Transverse colon (tissue), 4 donors: Measurements from ENCODE around the gene GABPB1. TPM values are rescaled to one million over a fixed set of nuclear protein-coding genes. Genes with fewer than 3 reads are reported as not detected.

ENCODE experiments used
- DNase-seq: peaks from one replicate; pipeline ENCODE4 v3.0.0-alpha.2; 2019
- H3K27ac ChIP-seq, 4 donors: fragments of 200-600 bp; sonication (generic); 2 replicates each; pipeline ENCODE4 v1.5.1; 2016 to 2018; ENCODE audit warnings: inconsistent platforms in 4 of 4
- H3K27me3 ChIP-seq: fragments of 200-600 bp; sonication (generic); 2 replicates; pipeline ENCODE4 v1.5.1; 2017; ENCODE audit warnings: inconsistent platforms
- H3K36me3 ChIP-seq, 4 donors: fragments of 200-600 bp; sonication (generic); 2 replicates each; pipeline ENCODE4 v1.5.1; 2017 to 2019; ENCODE audit warnings: inconsistent platforms in 4 of 4
- H3K4me1 ChIP-seq, 4 donors: fragments of 200-600 bp; sonication (generic); 2 replicates each; pipeline ENCODE4 v1.5.1; 2017 to 2020; ENCODE audit warnings: inconsistent platforms in 4 of 4
- H3K4me3 ChIP-seq, 4 donors: fragments of 200-600 bp; sonication (generic); 1 replicate in 1 of 4; 2 replicates in 3 of 4; pipeline versions ENCODE4 v1.5.1 to v1.6.1; 2017 to 2019; ENCODE audit warnings: inconsistent platforms in 4 of 4
- H3K9me3 ChIP-seq, 2 donors: fragments of 200-600 bp; sonication (generic); 2 replicates each; pipeline ENCODE4 v1.5.1; 2017 to 2019; ENCODE audit warnings: inconsistent platforms in 2 of 2
- EP300 ChIP-seq: sonication (generic); formaldehyde crosslinking; IDR thresholded peaks from one replicate; pipeline ENCODE4 v1.6.1; 2017; ENCODE audit warnings: antibody characterized with exemption, low read depth
- POLR2A ChIP-seq: fragments of 450-650 bp; IDR thresholded peaks from one replicate; pipeline ENCODE4 v1.6.1; 2016; ENCODE audit warnings: antibody characterized with exemption, mild to moderate bottlenecking, moderate library complexity
- POLR2AphosphoS5 ChIP-seq, 3 donors: sonication (generic); formaldehyde crosslinking; IDR thresholded peaks; one replicate each; pipeline ENCODE4 v1.6.1; 2016; ENCODE audit warnings: antibody characterized with exemption in 3 of 3
- WGBS, 2 donors: methylation state at CpG; one replicate each; pipeline ENCODE4 v1.1.5; 2018; ENCODE audit warnings: low coverage in 1 of 2; 5-methylcytosine and 5-hydroxymethylcytosine counted together
- in situ Hi-C, 4 donors: fragments of 200-750 bp; cut with MboI; loops; one replicate each; pipeline versions ENCODE4 v1.15.0 to v1.15.1; 2017; ENCODE audit warnings: low sequenced_read_pairs in 3 of 4, low pct_ligation_motif_present in 1 of 4, low pct_unique_long_range_greater_than_20kb in 1 of 4
- intact Hi-C: fragments of 100-400 bp; cut with DNase I; formaldehyde crosslinking; loops from one replicate; pipeline ENCODE4 v1.15.1; 2023; ENCODE audit warnings: low total_unique reads
- total RNA-seq, 4 donors: library from RNA; depleted of rRNA; stranded (reverse); fragments of >200 nt; gene quantifications; one replicate each; pipeline ENCODE4 v1.1.0, GENCODE V29; 2016
- TF ChIP-seq, protein P1 (sequence below), 5 experiments: fragments of 200-600 bp in 3 of 5; fragments of 450-650 bp in 2 of 5; sonication (generic) in 3 of 5; IDR thresholded peaks; 1 replicate in 2 of 5; 2 replicates in 3 of 5; pipeline ENCODE4 v1.5.1; 2016 to 2017; ENCODE audit warnings: antibody characterized with exemption in 5 of 5, inconsistent platforms in 3 of 5, mild to moderate bottlenecking in 2 of 5, moderate library complexity in 1 of 5

Gene GABPB1
- total RNA-seq, 4 donors from 2014 or later, result 2.2 to 21.4 (median 13.1) TPM

DNA sequence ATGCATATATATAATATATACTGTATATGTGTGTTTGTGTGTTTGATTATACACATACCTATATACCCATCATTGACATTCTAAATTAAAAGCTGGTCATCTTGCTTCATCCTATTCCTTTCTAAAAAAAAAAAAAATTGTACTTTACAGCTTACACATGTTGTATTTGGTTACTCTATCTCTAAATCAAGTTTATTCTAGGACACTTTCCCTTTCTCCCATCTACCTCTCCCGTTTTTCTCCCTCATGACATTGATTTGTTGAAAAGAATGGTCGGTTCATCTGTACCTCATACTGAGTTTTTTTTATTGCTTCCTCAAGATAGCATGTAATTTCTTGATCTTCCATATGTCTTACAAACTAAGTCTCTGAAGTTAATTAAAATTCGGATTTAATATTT lies 26.9 kb downstream of the GABPB1 start:
- Histone ChIP-seq H3K4me3 (no peak overlapping the region), H3K36me3 (no peaks in the 10 kb centered on the region), H3K27me3 (no peaks in the 10 kb centered on the region), H3K9me3 (no peaks in the 10 kb centered on the region), H3K4me1 (no peaks in the 10 kb centered on the region), H3K27ac (no peak overlapping the region)
- 90 to 93% methylated on average over 2 to 3 of the region's 3 CpGs for WGBS, 2 donors
- no peak for DNase-seq
- TF ChIP-seq POLR2AphosphoS5 (IDR thresholded peaks at IDR 0.05), result no peak
- TF ChIP-seq POLR2A, result no peak
- TF ChIP-seq EP300, result no peak
- TF ChIP-seq, protein P1, sequence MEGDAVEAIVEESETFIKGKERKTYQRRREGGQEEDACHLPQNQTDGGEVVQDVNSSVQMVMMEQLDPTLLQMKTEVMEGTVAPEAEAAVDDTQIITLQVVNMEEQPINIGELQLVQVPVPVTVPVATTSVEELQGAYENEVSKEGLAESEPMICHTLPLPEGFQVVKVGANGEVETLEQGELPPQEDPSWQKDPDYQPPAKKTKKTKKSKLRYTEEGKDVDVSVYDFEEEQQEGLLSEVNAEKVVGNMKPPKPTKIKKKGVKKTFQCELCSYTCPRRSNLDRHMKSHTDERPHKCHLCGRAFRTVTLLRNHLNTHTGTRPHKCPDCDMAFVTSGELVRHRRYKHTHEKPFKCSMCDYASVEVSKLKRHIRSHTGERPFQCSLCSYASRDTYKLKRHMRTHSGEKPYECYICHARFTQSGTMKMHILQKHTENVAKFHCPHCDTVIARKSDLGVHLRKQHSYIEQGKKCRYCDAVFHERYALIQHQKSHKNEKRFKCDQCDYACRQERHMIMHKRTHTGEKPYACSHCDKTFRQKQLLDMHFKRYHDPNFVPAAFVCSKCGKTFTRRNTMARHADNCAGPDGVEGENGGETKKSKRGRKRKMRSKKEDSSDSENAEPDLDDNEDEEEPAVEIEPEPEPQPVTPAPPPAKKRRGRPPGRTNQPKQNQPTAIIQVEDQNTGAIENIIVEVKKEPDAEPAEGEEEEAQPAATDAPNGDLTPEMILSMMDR (IDR thresholded peaks at IDR 0.05), result no peak
- intact Hi-C loops (no loop called here), in situ Hi-C loops (no loop called here)

GRCh38 chr15:50321680-50322210 lies 33.3 kb downstream of the GABPB1 start:
- Histone ChIP-seq H3K9me3 (no peaks in the 10 kb centered on the region), H3K27ac (no peak overlapping the region), H3K36me3 (no peaks in the 10 kb centered on the region), H3K4me3 (no peak overlapping the region), H3K27me3 (no peaks in the 10 kb centered on the region), H3K4me1 (peaks cover 0 to 4% (median 0%) of the 10 kb centered on the region in 4 donors)
- intact Hi-C loops, result no loop called here
- TF ChIP-seq, protein P1 (IDR thresholded peaks at IDR 0.05), result no peak
- TF ChIP-seq POLR2AphosphoS5 (IDR thresholded peaks at IDR 0.05) (no peak), POLR2A (no peak), EP300 (no peak)
- 61 to 62% methylated on average over 3 of the region's 3 CpGs for WGBS, 2 donors
- in situ Hi-C loops, result no loop called here
- DNase-seq, result no peak

DNA sequence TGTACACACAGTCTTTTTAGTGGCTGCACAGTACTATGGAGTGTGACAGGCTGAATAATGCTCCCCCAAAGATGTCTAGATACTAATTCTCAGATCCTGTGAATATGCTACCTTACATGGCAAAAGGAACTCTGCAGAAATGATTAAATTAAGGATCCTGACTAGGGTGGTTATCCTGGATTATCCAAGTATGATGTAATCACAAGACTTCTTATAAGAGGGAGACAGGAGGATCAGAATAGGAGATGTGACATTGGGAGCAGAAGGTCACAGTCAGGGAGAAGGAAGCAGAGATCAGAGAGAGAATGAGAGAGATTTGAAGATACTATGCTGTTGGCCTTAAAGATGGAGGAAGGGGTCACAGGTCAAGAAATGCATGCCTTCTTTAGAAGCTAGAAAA lies 34.5 kb downstream of the GABPB1 start:
- DNase-seq, result no peak
- Histone ChIP-seq H3K36me3 (no peaks in the 10 kb centered on the region), H3K4me3 (no peak overlapping the region), H3K27ac (no peak overlapping the region), H3K27me3 (no peaks in the 10 kb centered on the region), H3K4me1 (peaks cover 0 to 8% (median 2%) of the 10 kb centered on the region in 4 donors), H3K9me3 (no peaks in the 10 kb centered on the region)
- TF ChIP-seq POLR2AphosphoS5 (IDR thresholded peaks at IDR 0.05) (no peak), EP300 (no peak), POLR2A (no peak)
- TF ChIP-seq, protein P1 (IDR thresholded peaks at IDR 0.05), result no peak
- intact Hi-C loops, result no loop called here
- in situ Hi-C loops, result no loop called here

DNA sequence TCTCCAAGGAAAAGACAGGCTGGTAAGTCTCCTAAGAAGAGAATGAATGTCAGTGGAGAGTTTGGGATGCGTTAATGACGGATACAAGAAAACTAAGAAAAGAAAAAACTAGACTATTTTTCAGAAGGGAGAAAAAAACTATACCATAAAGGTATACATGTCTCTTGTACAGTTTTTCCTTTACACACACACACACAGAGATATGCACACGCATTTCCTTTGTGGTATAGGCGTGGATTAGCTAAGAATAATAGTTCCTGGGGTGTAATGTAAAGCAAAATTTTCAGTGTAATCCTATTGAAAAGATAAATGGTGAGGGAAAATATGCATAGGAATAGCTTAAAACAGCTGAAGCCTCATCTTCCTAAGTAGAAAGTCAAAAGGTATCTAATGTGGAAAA lies 36.3 kb downstream of the GABPB1 start:
- WGBS, 2 donors, result 88 to 96% methylated on average over 4 of the region's 4 CpGs
- in situ Hi-C loops, result loop anchor here in 1 of 4 donors (10.0 kb wide), 1 partner anchor 144 kb away; no protein-coding TSS in a partner anchor
- H3K27me3 ChIP-seq, result no peaks in the 10 kb centered on the region

More for the DNA sequence above, 36.3 kb downstream of the GABPB1 start:
- intact Hi-C loops, result no loop called here
- H3K4me1 ChIP-seq, result peaks cover 0 to 8% (median 2%) of the 10 kb centered on the region in 4 donors
- H3K9me3 ChIP-seq, result no peaks in the 10 kb centered on the region
- no peak overlapping the region for H3K4me3 ChIP-seq
- DNase-seq, result no peak
- no peak overlapping the region for H3K27ac ChIP-seq
- TF ChIP-seq POLR2AphosphoS5 (IDR thresholded peaks at IDR 0.05) (no peak), POLR2A (no peak), EP300 (no peak)
- TF ChIP-seq, protein P1 (IDR thresholded peaks at IDR 0.05), result no peak
- H3K36me3 ChIP-seq, result no peaks in the 10 kb centered on the region
